HG03025 (cell line): ENCODE results near the gene PNPLA3.
"Not testable (repeated sequence)": the region's sequence is repeated elsewhere in the genome, so short reads cannot be mapped to it uniquely, and the experiment has no call there.

Experiments
- ATAC-seq: cut with Tn5 transposase; IDR thresholded peaks from one replicate; pipeline ENCODE4 v1.9.1; 2021; ENCODE audit warnings: mild to moderate bottlenecking, moderate library complexity; ENCODE audit not compliant: unreplicated experiment, low FRiP score

Gene PNPLA3

GRCh38 chr22:43889201-43889859 is 34.3 kb upstream of the PNPLA3 start:
- ATAC-seq = no peak

GRCh38 chr22:43889860-43890253 is 33.7 kb upstream of the PNPLA3 start:
- no peak for ATAC-seq

GRCh38 chr22:43890901-43891331 is 32.7 kb upstream of the PNPLA3 start:
- no peak for ATAC-seq

- no peak for ATAC-seq
Measured at GRCh38 chr22:43891360-43892182, 32.0 kb upstream of the PNPLA3 start, which contains the start of gene PNPLA5. Gene PNPLA5 (minus strand): TSS chr22:43892013. CDS start chr22:43891880, 133 bp downstream.

- ATAC-seq = no peak
Measured at GRCh38 chr22:43892183-43892894, 31.3 kb upstream of the PNPLA3 start.

- no peak for ATAC-seq
Measured at GRCh38 chr22:43893266-43893665, 30.3 kb upstream of the PNPLA3 start.

GRCh38 chr22:43894122-43894521 is 29.5 kb upstream of the PNPLA3 start:
- ATAC-seq = no peak

- ATAC-seq = no peak
Measured at GRCh38 chr22:43895986-43896645, 27.5 kb upstream of the PNPLA3 start.

- no peak for ATAC-seq
Measured at GRCh38 chr22:43897751-43898261, 25.8 kb upstream of the PNPLA3 start.

GRCh38 chr22:43900206-43900605 is 23.4 kb upstream of the PNPLA3 start:
- no peak for ATAC-seq

GRCh38 chr22:43901976-43902643 is 21.5 kb upstream of the PNPLA3 start:
- ATAC-seq = no peak

GRCh38 chr22:43903033-43903432 is 20.6 kb upstream of the PNPLA3 start:
- not testable (repeated sequence) for ATAC-seq

GRCh38 chr22:43904412-43904811 is 19.2 kb upstream of the PNPLA3 start:
- not testable (repeated sequence) for ATAC-seq

GRCh38 chr22:43905681-43906080 is 17.9 kb upstream of the PNPLA3 start:
- ATAC-seq = no peak

GRCh38 chr22:43909708-43910107 is 13.9 kb upstream of the PNPLA3 start:
- no peak for ATAC-seq

- ATAC-seq = no peak
Measured at GRCh38 chr22:43910178-43910695, 13.4 kb upstream of the PNPLA3 start.

GRCh38 chr22:43911351-43911750 is 12.3 kb upstream of the PNPLA3 start:
- ATAC-seq = no peak

- ATAC-seq = no peak
Measured at GRCh38 chr22:43917521-43917920, 6.1 kb upstream of the PNPLA3 start.

- no peak for ATAC-seq
Measured at GRCh38 chr22:43919106-43919973, 4.3 kb upstream of the PNPLA3 start.
